K562 (cell line): ENCODE data around the gene PIK3C2A. TPM values are rescaled to one million over a fixed set of nuclear protein-coding genes. Genes with fewer than 3 reads are reported as not detected.

ENCODE experiments used
- ZBTB40 ChIP-seq, 2 experiments: fragments of 450-650 bp in 1 of 2; sonication (generic) in 1 of 2; formaldehyde crosslinking in 1 of 2; IDR thresholded peaks; 2 replicates each; pipeline versions ENCODE4 v1.7.1 to v1.9.0; 2016 to 2022; ENCODE audit warnings: inconsistent platforms in 1 of 2, mild to moderate bottlenecking in 1 of 2, missing genetic modification reagents in 1 of 2
- polyA plus RNA-seq, 8 experiments: library from polyadenylated mRNA; depleted of rRNA in 4 of 8; stranded (reverse) in 5 of 8; unstranded in 3 of 8; fragments of >200 nt; fragmentation: Nextera tagmentation in 2 of 8; fragmentation: Illumina TruSeq in 1 of 8; extraction: Ambion mirVana in 2 of 8; extraction: Trizol in 1 of 8; gene quantifications; 2 replicates each; pipeline versions ENCODE4 v1.2.1 to v1.2.3, GENCODE V29; 2011 to 2014; ENCODE audit warnings: inconsistent platforms in 1 of 8, missing spikeins in 1 of 8
- total RNA-seq, 7 experiments: library from RNA; depleted of rRNA in 6 of 7; stranded (reverse); fragments of >200 nt in 6 of 7; fragmentation: Illumina TruSeq in 2 of 7; extraction: Trizol in 2 of 7; gene quantifications; 2 replicates each; pipeline versions ENCODE4 v1.2.1 to v1.2.3, GENCODE V29; 2011 to 2021; ENCODE audit warnings: low replicate concordance in 1 of 7
- TF ChIP-seq, protein P1 (sequence below): IDR thresholded peaks from 2 replicates; pipeline ENCODE4 v1.6.1; 2011; ENCODE audit not compliant: insufficient read length; ENCODE audit errors: extremely low read depth
- TF ChIP-seq, protein P2 (sequence below): fragments of 450-650 bp; IDR thresholded peaks from 2 replicates; pipeline ENCODE4 v1.6.1; 2016; ENCODE audit warnings: mild to moderate bottlenecking, moderate library complexity

Gene PIK3C2A
- total and polyA plus RNA-seq, 9 of the 15 experiments (the other 6 are each of a cell fraction or from before 2014, with no cell fraction given), result 3.1 to 25.2 (median 15.6) TPM

DNA sequence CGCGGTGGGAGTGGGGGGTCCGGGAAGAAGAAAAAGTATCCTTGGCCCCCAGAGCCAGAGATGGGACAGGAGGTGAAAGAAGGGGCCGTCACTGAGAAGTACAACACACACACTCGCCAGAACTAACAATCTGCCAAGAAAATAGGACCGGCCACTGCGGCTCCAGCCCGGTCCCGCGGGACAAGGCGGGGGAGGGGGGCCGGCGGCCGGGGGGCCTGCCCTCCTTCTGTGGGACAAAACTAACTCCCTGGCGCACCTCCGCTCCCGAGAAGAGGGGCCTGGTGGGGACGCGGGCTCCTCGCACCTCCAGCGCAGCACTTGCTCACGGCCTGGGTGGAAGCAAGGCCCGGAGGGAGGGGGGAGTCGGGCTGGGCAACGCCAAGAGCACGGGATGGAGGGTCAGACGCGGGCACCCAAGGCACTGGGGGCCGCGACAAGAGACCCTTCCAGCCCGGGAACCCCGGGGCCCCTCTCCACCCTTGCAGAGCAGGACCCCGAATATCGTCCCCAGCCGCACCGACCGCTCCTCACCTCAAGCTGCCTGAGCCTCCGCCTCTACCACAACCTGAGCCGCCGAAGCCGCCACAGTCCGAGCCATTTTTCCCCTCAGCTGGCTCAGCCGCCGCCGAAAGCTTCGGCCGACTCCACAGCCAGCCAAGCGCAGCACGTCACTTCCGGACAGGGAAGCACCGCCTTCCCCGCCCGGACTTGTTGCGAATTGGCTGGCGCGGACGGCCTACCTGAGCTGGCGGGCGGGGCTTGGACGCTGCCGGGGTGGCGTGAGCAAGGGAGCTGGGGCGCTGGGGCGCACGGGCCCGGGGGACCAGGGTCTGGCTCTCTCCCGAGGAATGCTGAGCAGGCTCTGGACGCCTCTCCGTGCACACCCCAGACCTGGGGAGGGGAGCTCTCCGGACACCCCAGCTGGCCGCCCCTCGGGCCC, at the start of gene PIK3C2A (continued):
- peak; percentile 84 for TF ChIP-seq ZBTB40 (IDR thresholded peaks at IDR 0.05)
- TF ChIP-seq ZBTB40 (CRISPR knock-in tag; IDR thresholded peaks at IDR 0.05), result no peak
- TF ChIP-seq, protein P1, sequence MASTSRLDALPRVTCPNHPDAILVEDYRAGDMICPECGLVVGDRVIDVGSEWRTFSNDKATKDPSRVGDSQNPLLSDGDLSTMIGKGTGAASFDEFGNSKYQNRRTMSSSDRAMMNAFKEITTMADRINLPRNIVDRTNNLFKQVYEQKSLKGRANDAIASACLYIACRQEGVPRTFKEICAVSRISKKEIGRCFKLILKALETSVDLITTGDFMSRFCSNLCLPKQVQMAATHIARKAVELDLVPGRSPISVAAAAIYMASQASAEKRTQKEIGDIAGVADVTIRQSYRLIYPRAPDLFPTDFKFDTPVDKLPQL, result no peak
- TF ChIP-seq, protein P2, sequence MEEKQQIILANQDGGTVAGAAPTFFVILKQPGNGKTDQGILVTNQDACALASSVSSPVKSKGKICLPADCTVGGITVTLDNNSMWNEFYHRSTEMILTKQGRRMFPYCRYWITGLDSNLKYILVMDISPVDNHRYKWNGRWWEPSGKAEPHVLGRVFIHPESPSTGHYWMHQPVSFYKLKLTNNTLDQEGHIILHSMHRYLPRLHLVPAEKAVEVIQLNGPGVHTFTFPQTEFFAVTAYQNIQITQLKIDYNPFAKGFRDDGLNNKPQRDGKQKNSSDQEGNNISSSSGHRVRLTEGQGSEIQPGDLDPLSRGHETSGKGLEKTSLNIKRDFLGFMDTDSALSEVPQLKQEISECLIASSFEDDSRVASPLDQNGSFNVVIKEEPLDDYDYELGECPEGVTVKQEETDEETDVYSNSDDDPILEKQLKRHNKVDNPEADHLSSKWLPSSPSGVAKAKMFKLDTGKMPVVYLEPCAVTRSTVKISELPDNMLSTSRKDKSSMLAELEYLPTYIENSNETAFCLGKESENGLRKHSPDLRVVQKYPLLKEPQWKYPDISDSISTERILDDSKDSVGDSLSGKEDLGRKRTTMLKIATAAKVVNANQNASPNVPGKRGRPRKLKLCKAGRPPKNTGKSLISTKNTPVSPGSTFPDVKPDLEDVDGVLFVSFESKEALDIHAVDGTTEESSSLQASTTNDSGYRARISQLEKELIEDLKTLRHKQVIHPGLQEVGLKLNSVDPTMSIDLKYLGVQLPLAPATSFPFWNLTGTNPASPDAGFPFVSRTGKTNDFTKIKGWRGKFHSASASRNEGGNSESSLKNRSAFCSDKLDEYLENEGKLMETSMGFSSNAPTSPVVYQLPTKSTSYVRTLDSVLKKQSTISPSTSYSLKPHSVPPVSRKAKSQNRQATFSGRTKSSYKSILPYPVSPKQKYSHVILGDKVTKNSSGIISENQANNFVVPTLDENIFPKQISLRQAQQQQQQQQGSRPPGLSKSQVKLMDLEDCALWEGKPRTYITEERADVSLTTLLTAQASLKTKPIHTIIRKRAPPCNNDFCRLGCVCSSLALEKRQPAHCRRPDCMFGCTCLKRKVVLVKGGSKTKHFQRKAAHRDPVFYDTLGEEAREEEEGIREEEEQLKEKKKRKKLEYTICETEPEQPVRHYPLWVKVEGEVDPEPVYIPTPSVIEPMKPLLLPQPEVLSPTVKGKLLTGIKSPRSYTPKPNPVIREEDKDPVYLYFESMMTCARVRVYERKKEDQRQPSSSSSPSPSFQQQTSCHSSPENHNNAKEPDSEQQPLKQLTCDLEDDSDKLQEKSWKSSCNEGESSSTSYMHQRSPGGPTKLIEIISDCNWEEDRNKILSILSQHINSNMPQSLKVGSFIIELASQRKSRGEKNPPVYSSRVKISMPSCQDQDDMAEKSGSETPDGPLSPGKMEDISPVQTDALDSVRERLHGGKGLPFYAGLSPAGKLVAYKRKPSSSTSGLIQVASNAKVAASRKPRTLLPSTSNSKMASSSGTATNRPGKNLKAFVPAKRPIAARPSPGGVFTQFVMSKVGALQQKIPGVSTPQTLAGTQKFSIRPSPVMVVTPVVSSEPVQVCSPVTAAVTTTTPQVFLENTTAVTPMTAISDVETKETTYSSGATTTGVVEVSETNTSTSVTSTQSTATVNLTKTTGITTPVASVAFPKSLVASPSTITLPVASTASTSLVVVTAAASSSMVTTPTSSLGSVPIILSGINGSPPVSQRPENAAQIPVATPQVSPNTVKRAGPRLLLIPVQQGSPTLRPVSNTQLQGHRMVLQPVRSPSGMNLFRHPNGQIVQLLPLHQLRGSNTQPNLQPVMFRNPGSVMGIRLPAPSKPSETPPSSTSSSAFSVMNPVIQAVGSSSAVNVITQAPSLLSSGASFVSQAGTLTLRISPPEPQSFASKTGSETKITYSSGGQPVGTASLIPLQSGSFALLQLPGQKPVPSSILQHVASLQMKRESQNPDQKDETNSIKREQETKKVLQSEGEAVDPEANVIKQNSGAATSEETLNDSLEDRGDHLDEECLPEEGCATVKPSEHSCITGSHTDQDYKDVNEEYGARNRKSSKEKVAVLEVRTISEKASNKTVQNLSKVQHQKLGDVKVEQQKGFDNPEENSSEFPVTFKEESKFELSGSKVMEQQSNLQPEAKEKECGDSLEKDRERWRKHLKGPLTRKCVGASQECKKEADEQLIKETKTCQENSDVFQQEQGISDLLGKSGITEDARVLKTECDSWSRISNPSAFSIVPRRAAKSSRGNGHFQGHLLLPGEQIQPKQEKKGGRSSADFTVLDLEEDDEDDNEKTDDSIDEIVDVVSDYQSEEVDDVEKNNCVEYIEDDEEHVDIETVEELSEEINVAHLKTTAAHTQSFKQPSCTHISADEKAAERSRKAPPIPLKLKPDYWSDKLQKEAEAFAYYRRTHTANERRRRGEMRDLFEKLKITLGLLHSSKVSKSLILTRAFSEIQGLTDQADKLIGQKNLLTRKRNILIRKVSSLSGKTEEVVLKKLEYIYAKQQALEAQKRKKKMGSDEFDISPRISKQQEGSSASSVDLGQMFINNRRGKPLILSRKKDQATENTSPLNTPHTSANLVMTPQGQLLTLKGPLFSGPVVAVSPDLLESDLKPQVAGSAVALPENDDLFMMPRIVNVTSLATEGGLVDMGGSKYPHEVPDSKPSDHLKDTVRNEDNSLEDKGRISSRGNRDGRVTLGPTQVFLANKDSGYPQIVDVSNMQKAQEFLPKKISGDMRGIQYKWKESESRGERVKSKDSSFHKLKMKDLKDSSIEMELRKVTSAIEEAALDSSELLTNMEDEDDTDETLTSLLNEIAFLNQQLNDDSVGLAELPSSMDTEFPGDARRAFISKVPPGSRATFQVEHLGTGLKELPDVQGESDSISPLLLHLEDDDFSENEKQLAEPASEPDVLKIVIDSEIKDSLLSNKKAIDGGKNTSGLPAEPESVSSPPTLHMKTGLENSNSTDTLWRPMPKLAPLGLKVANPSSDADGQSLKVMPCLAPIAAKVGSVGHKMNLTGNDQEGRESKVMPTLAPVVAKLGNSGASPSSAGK, result no peak
